Measurements from ENCODE around the gene ZNF649. TPM values are rescaled to one million over a fixed set of nuclear protein-coding genes. Genes with fewer than 3 reads are reported as not detected.

Gene ZNF649
- total RNA-seq, result 7.5 and 9.6 TPM in 2 replicates

GRCh38 chr19:51904331-51905165 is at the start of gene ZNF649:
Gene ZNF649, minus strand, starts transcription at chr19:51905017. Its CDS starts 4,910 bp downstream, at chr19:51900107.

GRCh38 chr19:51926784-51927741 is 22.2 kb upstream of the ZNF649 start, which contains the start of gene ZNF613:
Gene ZNF613, plus strand, starts transcription at chr19:51927472. Its CDS starts 8,749 bp downstream, at chr19:51936221.

GRCh38 chr19:51887522-51888498 is 17.0 kb downstream of the ZNF649 start, which contains the start of gene ZNF577:
Gene ZNF577, minus strand, starts transcription at chr19:51887951. Its CDS starts 7,569 bp downstream, at chr19:51880382.

Other genes with a start within 250 kb of the ZNF649 start
- gene SPACA6, start 211.7 kb downstream of the ZNF649 start, total RNA-seq, result 5.6 and 7.8 TPM in 2 replicates
- gene HAS1, start 181.0 kb downstream of the ZNF649 start, total RNA-seq, result not detected in 2 replicates
- gene FPR1, start 153.1 kb downstream of the ZNF649 start, total RNA-seq, result not detected in 2 replicates
- gene FPR2, start 143.8 kb downstream of the ZNF649 start, total RNA-seq, result not detected in 2 replicates
- gene FPR3, start 109.9 kb downstream of the ZNF649 start, total RNA-seq, result under 0.01 and 0.10 TPM in 2 replicates
- 4.9 and 5.3 TPM in 2 replicates for gene ZNF577, start 17.1 kb downstream of the ZNF649 start, total RNA-seq
- 8.5 and 9.1 TPM in 2 replicates for gene ZNF613, start 22.5 kb upstream of the ZNF649 start, total RNA-seq
- gene ZNF350, start 81.8 kb upstream of the ZNF649 start, total RNA-seq, result 6.6 and 9.1 TPM in 2 replicates
- gene ZNF615, start 103.2 kb upstream of the ZNF649 start, total RNA-seq, result 5.3 and 10.8 TPM in 2 replicates
- gene ZNF614, start 123.4 kb upstream of the ZNF649 start, total RNA-seq, result 10.1 and 12.3 TPM in 2 replicates
- gene ZNF432, start 143.8 kb upstream of the ZNF649 start, total RNA-seq, result 4.9 and 5.7 TPM in 2 replicates
- 17.8 and 20.9 TPM in 2 replicates for gene ZNF841, start 190.7 kb upstream of the ZNF649 start, total RNA-seq
- 8.5 and 11.1 TPM in 2 replicates for gene ZNF616, start 234.9 kb upstream of the ZNF649 start, total RNA-seq